ENCODE data around the gene PLEKHM3. TPM values are rescaled to one million over a fixed set of nuclear protein-coding genes. Genes with fewer than 3 reads are reported as not detected.

The PLEKHM3 gene
- total and polyA plus RNA-seq, 2 experiments from 2014 or later: 3.9 to 8.8 TPM

GRCh38 chr2:207870814-207871213 is 154.5 kb downstream of the PLEKHM3 start:
- peaks cover 14% of the 10 kb centered on the region; the same call in 2 of the 3 replicates for H3K4me1 Mint-ChIP-seq

More at GRCh38 chr2:207870814-207871213, 154.5 kb downstream of the PLEKHM3 start:
- Histone ChIP-seq H3K4me3 (no peak overlapping the region), H3K36me3 (ENCODE audit: insufficient read depth) (no peaks in the 10 kb centered on the region), H4K20me1 (replicated peaks; ENCODE audit: insufficient read depth) (no peaks in the 10 kb centered on the region), H3K4me1 (ENCODE audit: insufficient read depth) (peaks cover 5% of the 10 kb centered on the region), H3K9me2 (ENCODE audit: insufficient read depth) (no peaks in the 10 kb centered on the region), H3F3A (replicated peaks; ENCODE audit: low read depth) (no peaks in the 10 kb centered on the region), H3K79me2 (replicated peaks; ENCODE audit: insufficient read depth) (no peaks in the 10 kb centered on the region), H2AFZ (no peak overlapping the region), H3K4me2 (no peak overlapping the region), H3K27me3 (ENCODE audit: insufficient read depth) (no peaks in the 10 kb centered on the region), H3K27ac (ENCODE audit: low read depth) (no peak overlapping the region)
- ATAC-seq (no peak), DNase-seq (ENCODE audit: low spot score) (no peak)
- Mint-ChIP-seq H3K27me3 (ENCODE audit: insufficient read depth, low read depth, poor library complexity) (no peaks in the 10 kb centered on the region), H3K4me3 (no peak overlapping the region), H3K27ac (no peak overlapping the region), H3K9me3 (no peaks in the 10 kb centered on the region), H3K36me3 (ENCODE audit: low read depth) (no peaks in the 10 kb centered on the region)
- TF ChIP-seq EZH2 (IDR thresholded peaks at IDR 0.05; ENCODE audit: low read depth, unreplicated experiment) (no peak), JUNB (IDR thresholded peaks at IDR 0.05; ENCODE audit: unreplicated experiment) (no peak), ZNF114 (CRISPR knock-in tag; IDR thresholded peaks at IDR 0.05) (no peak), NANOG (IDR thresholded peaks at IDR 0.05; ENCODE audit: borderline replicate concordance) (no peak), CREB1 (CRISPR knock-in tag; IDR thresholded peaks at IDR 0.05; ENCODE audit: low read depth) (no peak), POLR2AphosphoS5 (IDR thresholded peaks at IDR 0.05; ENCODE audit: low read depth) (no peak), ZNF331 (CRISPR knock-in tag; IDR thresholded peaks at IDR 0.05; ENCODE audit: low read depth) (no peak), EZH2phosphoT487 (IDR thresholded peaks at IDR 0.05; ENCODE audit: unreplicated experiment) (no peak), STAT1 (IDR thresholded peaks at IDR 0.05; ENCODE audit: unreplicated experiment) (no peak)
- TF ChIP-seq, protein P1, sequence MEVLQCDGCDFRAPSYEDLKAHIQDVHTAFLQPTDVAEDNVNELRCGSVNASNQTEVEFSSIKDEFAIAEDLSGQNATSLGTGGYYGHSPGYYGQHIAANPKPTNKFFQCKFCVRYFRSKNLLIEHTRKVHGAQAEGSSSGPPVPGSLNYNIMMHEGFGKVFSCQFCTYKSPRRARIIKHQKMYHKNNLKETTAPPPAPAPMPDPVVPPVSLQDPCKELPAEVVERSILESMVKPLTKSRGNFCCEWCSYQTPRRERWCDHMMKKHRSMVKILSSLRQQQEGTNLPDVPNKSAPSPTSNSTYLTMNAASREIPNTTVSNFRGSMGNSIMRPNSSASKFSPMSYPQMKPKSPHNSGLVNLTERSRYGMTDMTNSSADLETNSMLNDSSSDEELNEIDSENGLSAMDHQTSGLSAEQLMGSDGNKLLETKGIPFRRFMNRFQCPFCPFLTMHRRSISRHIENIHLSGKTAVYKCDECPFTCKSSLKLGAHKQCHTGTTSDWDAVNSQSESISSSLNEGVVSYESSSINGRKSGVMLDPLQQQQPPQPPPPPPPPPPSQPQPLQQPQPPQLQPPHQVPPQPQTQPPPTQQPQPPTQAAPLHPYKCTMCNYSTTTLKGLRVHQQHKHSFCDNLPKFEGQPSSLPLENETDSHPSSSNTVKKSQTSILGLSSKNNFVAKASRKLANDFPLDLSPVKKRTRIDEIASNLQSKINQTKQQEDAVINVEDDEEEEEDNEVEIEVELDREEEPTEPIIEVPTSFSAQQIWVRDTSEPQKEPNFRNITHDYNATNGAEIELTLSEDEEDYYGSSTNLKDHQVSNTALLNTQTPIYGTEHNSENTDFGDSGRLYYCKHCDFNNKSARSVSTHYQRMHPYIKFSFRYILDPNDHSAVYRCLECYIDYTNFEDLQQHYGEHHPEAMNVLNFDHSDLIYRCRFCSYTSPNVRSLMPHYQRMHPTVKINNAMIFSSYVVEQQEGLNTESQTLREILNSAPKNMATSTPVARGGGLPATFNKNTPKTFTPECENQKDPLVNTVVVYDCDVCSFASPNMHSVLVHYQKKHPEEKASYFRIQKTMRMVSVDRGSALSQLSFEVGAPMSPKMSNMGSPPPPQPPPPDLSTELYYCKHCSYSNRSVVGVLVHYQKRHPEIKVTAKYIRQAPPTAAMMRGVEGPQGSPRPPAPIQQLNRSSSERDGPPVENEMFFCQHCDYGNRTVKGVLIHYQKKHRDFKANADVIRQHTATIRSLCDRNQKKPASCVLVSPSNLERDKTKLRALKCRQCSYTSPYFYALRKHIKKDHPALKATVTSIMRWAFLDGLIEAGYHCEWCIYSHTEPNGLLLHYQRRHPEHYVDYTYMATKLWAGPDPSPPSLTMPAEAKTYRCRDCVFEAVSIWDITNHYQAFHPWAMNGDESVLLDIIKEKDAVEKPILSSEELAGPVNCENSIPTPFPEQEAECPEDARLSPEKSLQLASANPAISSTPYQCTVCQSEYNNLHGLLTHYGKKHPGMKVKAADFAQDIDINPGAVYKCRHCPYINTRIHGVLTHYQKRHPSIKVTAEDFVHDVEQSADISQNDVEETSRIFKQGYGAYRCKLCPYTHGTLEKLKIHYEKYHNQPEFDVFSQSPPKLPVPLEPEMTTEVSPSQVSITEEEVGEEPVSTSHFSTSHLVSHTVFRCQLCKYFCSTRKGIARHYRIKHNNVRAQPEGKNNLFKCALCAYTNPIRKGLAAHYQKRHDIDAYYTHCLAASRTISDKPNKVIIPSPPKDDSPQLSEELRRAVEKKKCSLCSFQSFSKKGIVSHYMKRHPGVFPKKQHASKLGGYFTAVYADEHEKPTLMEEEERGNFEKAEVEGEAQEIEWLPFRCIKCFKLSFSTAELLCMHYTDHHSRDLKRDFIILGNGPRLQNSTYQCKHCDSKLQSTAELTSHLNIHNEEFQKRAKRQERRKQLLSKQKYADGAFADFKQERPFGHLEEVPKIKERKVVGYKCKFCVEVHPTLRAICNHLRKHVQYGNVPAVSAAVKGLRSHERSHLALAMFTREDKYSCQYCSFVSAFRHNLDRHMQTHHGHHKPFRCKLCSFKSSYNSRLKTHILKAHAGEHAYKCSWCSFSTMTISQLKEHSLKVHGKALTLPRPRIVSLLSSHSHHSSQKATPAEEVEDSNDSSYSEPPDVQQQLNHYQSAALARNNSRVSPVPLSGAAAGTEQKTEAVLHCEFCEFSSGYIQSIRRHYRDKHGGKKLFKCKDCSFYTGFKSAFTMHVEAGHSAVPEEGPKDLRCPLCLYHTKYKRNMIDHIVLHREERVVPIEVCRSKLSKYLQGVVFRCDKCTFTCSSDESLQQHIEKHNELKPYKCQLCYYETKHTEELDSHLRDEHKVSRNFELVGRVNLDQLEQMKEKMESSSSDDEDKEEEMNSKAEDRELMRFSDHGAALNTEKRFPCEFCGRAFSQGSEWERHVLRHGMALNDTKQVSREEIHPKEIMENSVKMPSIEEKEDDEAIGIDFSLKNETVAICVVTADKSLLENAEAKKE (CRISPR knock-in tag; IDR thresholded peaks at IDR 0.05): no peak
- TF ChIP-seq, protein P2, sequence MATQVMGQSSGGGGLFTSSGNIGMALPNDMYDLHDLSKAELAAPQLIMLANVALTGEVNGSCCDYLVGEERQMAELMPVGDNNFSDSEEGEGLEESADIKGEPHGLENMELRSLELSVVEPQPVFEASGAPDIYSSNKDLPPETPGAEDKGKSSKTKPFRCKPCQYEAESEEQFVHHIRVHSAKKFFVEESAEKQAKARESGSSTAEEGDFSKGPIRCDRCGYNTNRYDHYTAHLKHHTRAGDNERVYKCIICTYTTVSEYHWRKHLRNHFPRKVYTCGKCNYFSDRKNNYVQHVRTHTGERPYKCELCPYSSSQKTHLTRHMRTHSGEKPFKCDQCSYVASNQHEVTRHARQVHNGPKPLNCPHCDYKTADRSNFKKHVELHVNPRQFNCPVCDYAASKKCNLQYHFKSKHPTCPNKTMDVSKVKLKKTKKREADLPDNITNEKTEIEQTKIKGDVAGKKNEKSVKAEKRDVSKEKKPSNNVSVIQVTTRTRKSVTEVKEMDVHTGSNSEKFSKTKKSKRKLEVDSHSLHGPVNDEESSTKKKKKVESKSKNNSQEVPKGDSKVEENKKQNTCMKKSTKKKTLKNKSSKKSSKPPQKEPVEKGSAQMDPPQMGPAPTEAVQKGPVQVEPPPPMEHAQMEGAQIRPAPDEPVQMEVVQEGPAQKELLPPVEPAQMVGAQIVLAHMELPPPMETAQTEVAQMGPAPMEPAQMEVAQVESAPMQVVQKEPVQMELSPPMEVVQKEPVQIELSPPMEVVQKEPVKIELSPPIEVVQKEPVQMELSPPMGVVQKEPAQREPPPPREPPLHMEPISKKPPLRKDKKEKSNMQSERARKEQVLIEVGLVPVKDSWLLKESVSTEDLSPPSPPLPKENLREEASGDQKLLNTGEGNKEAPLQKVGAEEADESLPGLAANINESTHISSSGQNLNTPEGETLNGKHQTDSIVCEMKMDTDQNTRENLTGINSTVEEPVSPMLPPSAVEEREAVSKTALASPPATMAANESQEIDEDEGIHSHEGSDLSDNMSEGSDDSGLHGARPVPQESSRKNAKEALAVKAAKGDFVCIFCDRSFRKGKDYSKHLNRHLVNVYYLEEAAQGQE (IDR thresholded peaks at IDR 0.05; ENCODE audit: unreplicated experiment): no peak
- TF ChIP-seq, protein P3, sequence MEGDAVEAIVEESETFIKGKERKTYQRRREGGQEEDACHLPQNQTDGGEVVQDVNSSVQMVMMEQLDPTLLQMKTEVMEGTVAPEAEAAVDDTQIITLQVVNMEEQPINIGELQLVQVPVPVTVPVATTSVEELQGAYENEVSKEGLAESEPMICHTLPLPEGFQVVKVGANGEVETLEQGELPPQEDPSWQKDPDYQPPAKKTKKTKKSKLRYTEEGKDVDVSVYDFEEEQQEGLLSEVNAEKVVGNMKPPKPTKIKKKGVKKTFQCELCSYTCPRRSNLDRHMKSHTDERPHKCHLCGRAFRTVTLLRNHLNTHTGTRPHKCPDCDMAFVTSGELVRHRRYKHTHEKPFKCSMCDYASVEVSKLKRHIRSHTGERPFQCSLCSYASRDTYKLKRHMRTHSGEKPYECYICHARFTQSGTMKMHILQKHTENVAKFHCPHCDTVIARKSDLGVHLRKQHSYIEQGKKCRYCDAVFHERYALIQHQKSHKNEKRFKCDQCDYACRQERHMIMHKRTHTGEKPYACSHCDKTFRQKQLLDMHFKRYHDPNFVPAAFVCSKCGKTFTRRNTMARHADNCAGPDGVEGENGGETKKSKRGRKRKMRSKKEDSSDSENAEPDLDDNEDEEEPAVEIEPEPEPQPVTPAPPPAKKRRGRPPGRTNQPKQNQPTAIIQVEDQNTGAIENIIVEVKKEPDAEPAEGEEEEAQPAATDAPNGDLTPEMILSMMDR (conservative IDR thresholded peaks at IDR 0.05; ENCODE audit: low read depth in 2 of 2): no peak
- TF ChIP-seq, protein P4, sequence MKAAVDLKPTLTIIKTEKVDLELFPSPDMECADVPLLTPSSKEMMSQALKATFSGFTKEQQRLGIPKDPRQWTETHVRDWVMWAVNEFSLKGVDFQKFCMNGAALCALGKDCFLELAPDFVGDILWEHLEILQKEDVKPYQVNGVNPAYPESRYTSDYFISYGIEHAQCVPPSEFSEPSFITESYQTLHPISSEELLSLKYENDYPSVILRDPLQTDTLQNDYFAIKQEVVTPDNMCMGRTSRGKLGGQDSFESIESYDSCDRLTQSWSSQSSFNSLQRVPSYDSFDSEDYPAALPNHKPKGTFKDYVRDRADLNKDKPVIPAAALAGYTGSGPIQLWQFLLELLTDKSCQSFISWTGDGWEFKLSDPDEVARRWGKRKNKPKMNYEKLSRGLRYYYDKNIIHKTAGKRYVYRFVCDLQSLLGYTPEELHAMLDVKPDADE (IDR thresholded peaks at IDR 0.05): no peak

Data from GM23338 (cell line).